GM21381 (cell line): ENCODE data around the gene POF1B.
"Not testable (repeated sequence)": the region's sequence is repeated elsewhere in the genome, so short reads cannot be mapped to it uniquely, and the experiment has no call there.

ENCODE experiments used
- ATAC-seq: cut with Tn5 transposase; IDR thresholded peaks from one replicate; pipeline ENCODE4 v1.9.1; 2021; ENCODE audit warnings: mild to moderate bottlenecking, moderate library complexity; ENCODE audit not compliant: unreplicated experiment

POF1B gene

GRCh38 chrX:85379174-85379907 is at the start of gene POF1B:
Gene POF1B, minus strand, starts transcription at chrX:85379665. Its CDS starts 211 bp downstream, at chrX:85379454.
- ATAC-seq, result no peak

GRCh38 chrX:85429066-85429465 is 49.6 kb upstream of the POF1B start:
- ATAC-seq, result no peak

- no peak for ATAC-seq
Observed at GRCh38 chrX:85419293-85419692, 39.8 kb upstream of the POF1B start.

- no peak for ATAC-seq
Observed at GRCh38 chrX:85391878-85392238, 12.4 kb upstream of the POF1B start.

- ATAC-seq, result no peak
Observed at GRCh38 chrX:85391185-85391877, 11.9 kb upstream of the POF1B start.

- no peak for ATAC-seq
Observed at GRCh38 chrX:85381602-85382001, 2.1 kb upstream of the POF1B start.

- ATAC-seq, result no peak
Observed at GRCh38 chrX:85378461-85378860, 1.0 kb downstream of the POF1B start.

- ATAC-seq, result no peak
Observed at GRCh38 chrX:85375333-85375738, 4.1 kb downstream of the POF1B start.

- no peak for ATAC-seq
Observed at GRCh38 chrX:85365370-85365995, 14.0 kb downstream of the POF1B start.

- no peak for ATAC-seq
Observed at GRCh38 chrX:85359051-85359450, 20.4 kb downstream of the POF1B start.

GRCh38 chrX:85345523-85345922 is 33.9 kb downstream of the POF1B start:
- no peak for ATAC-seq

GRCh38 chrX:85327060-85327333 is 52.5 kb downstream of the POF1B start:
- no peak for ATAC-seq

GRCh38 chrX:85326234-85327059 is 53.0 kb downstream of the POF1B start:
- no peak for ATAC-seq

GRCh38 chrX:85311348-85311747 is 68.1 kb downstream of the POF1B start:
- not testable (repeated sequence) for ATAC-seq

GRCh38 chrX:85309717-85310116 is 69.7 kb downstream of the POF1B start:
- no peak for ATAC-seq

GRCh38 chrX:85303544-85303943 is 75.9 kb downstream of the POF1B start:
- ATAC-seq, result no peak

- no peak for ATAC-seq
Observed at GRCh38 chrX:85288992-85289723, 90.3 kb downstream of the POF1B start.

GRCh38 chrX:85285286-85285685 is 94.2 kb downstream of the POF1B start:
- not testable (repeated sequence) for ATAC-seq

GRCh38 chrX:85244450-85245211 is 134.8 kb downstream of the POF1B start:
- no peak for ATAC-seq
